HG03060 (cell line): ENCODE data around the gene DOC2B.
"Not testable (repeated sequence)": the region's sequence is repeated elsewhere in the genome, so short reads cannot be mapped to it uniquely, and the experiment has no call there.

Experiments used
- ATAC-seq: cut with Tn5 transposase; IDR thresholded peaks from one replicate; pipeline ENCODE4 v1.9.1; 2021; ENCODE audit warnings: low read depth, moderate number of reproducible peaks; ENCODE audit not compliant: unreplicated experiment

Gene DOC2B

GRCh38 chr17:181245-182049 is at the start of gene DOC2B:
Gene DOC2B, minus strand, starts transcription at chr17:181650. Its CDS starts 171 bp downstream, at chr17:181479.
- ATAC-seq: no peak

DNA sequence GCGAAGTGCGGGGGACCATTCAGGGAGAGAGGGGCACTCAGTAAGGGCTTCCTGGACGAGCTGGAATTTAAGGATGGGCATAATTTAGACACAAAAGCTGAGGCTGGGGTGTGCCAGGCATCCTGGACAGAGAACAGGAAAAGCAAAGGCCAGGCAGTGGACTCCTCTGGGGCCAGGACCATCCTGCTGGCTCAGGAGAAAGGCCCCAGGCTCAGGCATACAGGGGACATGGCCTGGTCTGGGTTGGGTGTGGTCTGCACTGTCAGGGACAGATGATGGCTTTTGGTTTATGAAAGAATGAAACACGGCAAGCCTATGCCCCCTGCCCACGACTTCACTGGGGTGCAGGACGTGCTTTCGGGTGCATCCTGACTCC is 48.9 kb upstream of the DOC2B start:
- ATAC-seq: no peak

- ATAC-seq: no peak
Observed at GRCh38 chr17:229709-230394, 48.4 kb upstream of the DOC2B start.

- no peak for ATAC-seq
Observed at GRCh38 chr17:228951-229708, 47.7 kb upstream of the DOC2B start.

DNA sequence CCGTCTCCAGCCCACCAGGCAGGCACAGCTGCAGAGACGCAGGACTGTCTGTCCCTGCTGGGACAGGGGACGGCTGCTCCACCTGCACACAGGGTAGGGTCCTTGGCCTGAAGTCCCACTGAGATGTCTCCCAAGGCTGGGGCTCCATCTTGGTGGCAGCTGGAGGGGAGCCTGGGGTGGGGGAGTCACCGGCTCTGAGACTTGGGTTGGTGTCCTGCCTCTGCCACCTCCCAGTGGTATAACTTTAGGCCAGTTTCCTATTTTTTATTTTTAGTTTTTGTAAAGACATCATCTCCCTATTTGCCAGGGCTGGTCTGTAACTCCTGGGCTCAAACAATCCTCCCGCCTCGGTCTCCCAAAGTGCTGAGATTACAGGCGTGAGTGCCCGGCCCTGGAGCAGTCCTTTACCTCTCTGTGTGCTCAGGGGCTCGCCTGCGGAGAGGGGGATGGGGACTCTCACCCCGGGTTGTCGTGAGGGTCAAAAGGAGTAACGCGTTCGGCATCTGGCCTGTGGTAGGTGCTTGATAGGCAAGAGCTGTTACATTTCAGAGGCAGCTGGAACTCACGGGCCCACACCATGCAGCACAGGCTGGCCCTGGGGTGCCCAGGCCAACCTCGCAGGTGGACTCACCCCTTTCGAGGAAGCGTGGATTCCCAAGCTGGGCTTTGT is 46.6 kb upstream of the DOC2B start:
- ATAC-seq: no peak

DNA sequence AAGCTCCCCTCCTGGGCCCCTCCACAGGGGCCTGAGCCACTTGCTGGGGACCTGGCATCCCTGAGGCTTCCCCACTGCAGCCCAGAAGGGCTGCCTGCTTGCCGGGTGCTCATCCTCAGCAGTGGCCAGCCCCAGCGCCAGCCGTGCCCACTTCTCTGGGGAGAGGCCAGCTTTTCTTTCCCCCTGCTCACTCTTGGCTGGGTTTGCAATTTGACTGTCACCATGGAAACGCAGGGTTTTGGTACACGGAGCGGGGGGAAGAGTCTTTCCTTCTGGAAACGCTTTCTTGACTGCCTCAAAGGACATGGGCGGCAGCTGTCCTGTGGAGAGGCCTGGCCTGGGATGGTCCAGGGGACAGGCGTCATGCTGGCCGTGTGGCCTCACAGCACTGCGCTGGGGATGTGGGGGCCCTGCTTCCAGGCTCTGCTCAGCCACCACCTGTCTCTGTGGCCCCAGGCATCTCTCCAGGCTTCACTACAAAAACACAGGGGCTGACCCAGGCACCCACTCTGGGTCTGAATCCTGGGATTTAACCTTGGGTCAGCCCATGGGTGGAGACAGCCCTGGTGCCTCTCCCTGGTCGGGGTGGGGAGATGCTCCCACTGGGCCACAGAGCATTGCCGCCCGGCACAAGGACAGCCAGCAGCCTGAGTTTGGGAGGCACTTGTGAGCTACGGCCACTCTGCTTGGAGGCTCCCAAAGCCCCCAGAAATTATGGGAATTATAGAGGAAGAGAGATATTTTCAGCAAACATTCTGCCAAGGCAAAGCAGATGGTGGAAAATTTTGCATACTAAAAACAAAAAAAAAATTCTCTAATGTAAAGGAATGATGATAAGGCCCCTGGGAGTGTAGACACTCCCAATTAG is 45.9 kb upstream of the DOC2B start:
- no peak for ATAC-seq

- ATAC-seq: no peak
Observed at GRCh38 chr17:226108-227077, 44.9 kb upstream of the DOC2B start.

- ATAC-seq: no peak
Observed at GRCh38 chr17:225551-225950, 44.1 kb upstream of the DOC2B start.

- ATAC-seq: not testable (repeated sequence)
Observed at GRCh38 chr17:224576-224975, 43.1 kb upstream of the DOC2B start.

DNA sequence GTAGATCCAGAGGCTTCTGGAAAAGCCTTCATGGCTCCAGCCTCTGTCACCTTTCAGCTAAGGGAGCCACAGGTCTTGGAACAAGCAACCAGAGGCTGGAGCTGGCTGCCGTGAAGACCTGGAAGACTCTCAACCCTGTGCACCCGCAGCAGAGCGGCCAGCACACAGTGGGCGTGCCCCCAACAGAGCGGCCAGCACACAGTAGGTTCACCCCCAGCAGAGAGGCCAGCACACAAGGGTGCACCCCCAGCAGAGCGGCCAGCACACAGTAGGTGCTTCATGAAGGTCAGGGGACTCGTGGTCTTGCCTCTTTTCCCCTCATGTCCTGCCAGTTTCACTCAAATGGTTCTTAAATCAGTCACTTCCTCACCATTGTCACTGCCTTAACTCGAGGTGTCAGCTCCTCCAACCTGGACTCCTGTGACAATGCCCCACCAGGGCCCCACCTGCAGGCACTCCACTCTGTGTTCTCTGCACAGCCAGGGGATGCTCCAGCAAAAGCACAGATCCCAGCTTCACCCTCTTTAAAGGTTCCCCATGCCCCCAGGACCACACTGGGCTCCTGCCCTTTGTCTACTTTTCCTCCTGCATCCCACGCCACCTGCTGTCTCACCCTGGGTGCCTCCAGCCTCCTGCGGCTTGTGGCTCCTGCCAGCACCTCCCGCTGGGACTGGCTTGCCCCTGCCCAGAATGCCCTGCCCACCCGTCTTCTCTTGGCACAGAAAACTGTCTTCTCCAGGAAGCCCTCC is 42.4 kb upstream of the DOC2B start:
- no peak for ATAC-seq

GRCh38 chr17:222172-222571 is 40.7 kb upstream of the DOC2B start:
- no peak for ATAC-seq

- ATAC-seq: no peak
Observed at GRCh38 chr17:219696-220095, 38.2 kb upstream of the DOC2B start.

DNA sequence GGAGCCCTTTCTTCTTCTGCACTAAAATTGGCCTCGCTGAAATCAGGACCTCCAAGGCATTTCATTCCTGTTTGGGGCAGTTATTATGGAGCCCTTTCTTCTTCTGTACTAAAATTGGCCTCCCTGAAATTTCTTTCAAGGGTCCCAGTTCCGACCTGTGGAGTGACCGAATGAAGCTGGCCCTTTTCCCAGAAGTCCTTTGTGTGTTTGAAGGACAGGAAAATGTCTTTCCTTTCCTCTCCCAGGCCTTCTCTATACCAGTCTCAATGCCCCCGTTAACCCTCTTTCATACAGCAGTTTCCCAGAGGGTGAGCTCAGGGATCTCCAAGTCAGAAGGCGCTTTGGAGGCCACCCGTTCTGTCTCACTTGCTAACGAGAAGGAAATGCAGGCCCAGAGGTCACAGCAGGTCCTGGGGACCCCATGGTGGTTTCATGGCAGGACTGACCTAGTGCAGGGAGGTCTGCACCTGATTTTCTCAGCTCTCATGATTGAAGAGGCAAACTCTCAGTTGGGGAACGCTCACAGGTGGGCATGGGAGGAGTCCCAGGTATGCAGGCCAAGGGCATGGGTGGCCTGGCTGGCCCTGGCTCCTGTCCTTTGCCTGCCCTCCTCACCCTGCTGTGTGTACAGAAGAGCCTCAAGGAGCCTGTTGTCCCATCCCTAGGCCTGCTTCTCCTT is 37.1 kb upstream of the DOC2B start:
- ATAC-seq: no peak

DNA sequence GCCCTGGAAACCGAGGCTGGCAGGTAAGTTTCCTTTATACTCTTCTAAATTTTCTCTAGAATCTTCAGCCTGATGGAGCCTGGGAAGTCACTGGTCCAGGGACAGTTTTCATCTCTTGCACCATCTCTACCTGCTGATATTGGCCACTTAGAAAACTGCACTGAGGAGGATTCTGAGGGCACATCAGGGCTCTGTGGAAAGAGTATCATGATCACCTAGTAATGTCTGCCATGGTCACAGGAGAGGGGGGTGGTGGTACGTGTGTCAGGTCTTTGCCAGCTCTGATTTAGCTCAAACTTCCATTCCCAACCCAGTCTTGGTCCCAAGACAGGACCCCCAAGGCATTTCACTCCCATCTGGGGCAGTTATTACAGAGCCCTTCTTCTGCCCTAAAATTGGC is 35.2 kb upstream of the DOC2B start:
- no peak for ATAC-seq

DNA sequence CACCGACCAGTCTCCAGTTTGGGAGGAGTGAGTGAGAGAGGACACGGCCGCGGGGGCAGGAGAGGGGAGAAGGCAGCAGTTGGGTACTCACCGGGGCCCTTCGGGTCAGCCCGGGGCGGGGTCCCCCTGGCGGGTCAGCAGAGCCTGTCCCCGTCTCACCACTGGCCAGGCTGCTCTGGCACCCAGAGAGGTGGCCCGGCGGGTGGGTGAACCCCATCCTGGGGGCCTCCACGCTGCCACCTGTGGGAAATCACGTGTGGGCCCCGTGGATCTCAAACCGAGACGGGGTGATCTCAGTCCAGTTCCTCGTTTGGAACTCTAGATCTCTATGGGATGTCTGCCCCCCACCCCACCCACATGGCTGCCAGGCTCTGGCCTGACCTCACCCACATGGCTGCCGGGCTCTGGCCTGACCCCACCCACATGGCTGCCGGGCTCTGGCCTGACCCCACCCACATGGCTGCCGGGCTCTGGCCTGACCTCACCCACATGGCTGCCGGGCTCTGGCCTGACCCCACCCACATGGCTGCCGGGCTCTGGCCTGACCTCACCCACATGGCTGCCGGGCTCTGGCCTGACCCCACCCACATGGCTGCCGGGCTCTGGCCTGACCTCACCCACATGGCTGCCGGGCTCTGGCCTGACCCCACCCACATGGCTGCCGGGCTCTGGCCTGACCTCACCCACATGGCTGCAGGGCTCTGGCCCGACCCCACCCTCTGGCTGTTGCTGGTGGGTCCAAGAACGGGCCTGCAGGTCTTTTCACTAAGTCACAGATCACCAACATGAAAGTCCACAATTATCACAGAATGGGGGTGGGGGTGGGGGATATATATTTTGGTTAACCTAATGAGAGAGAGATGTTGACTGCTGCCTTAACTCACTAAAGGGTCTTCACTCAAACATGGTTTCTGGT is 34.4 kb upstream of the DOC2B start:
- not testable (repeated sequence) for ATAC-seq

- no peak for ATAC-seq
Observed at GRCh38 chr17:214881-215331, 33.5 kb upstream of the DOC2B start.
